ENCODE results near the gene MTUS2.

DNA sequence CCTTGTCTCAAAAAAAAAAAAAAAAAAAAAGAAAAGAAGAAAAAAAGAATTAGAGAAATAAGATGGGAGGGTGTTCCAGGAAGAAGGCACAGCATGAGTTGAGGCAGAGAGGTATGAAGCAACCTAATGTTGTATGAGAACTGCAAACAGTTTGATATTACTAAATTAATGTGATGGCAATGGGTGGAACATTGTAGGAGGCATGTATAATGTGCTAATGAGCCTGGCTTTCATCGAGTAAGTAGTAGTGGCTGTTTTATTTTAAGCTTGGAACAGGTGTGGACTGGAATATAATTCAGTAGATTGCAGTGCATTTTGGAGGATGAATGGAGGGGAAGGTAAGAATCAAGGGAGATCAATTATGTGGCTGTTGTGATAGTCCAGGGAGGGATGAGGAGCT, 156.1 kb downstream of the MTUS2 start:
- TF ChIP-seq, protein P1, sequence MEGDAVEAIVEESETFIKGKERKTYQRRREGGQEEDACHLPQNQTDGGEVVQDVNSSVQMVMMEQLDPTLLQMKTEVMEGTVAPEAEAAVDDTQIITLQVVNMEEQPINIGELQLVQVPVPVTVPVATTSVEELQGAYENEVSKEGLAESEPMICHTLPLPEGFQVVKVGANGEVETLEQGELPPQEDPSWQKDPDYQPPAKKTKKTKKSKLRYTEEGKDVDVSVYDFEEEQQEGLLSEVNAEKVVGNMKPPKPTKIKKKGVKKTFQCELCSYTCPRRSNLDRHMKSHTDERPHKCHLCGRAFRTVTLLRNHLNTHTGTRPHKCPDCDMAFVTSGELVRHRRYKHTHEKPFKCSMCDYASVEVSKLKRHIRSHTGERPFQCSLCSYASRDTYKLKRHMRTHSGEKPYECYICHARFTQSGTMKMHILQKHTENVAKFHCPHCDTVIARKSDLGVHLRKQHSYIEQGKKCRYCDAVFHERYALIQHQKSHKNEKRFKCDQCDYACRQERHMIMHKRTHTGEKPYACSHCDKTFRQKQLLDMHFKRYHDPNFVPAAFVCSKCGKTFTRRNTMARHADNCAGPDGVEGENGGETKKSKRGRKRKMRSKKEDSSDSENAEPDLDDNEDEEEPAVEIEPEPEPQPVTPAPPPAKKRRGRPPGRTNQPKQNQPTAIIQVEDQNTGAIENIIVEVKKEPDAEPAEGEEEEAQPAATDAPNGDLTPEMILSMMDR (IDR thresholded peaks at IDR 0.05) = no peak
- TF ChIP-seq EZH2 (IDR thresholded peaks at IDR 0.05) = no peak

All from neural progenitor cell (in vitro differentiated cells).